Right lobe of liver (tissue), 4 donors: ENCODE measurements around the gene MTA1.

Experiments used
- CTCF ChIP-seq, 4 donors: fragments of 200-600 bp in 3 of 4; fragments of 450-650 bp in 1 of 4; IDR thresholded peaks; one replicate each; pipeline versions ENCODE4 v1.5.1 to v1.8.0; 2016 to 2022; ENCODE audit warnings: antibody characterized with exemption in 4 of 4, mild to moderate bottlenecking in 2 of 4
- POLR2A ChIP-seq: fragments of 450-650 bp; IDR thresholded peaks from one replicate; pipeline ENCODE4 v1.6.1; 2017; ENCODE audit warnings: antibody characterized with exemption, mild to moderate bottlenecking
- donor health status: DM: no; HTN: no; CAD: no.
- donor health status: DM: no; HTN: no; CAD: no.
- donor health status: DM: no; HTN: yes; CAD: no.

GRCh38 chr14:105409364-105409763 is 10.3 kb upstream of the MTA1 start:
- TF ChIP-seq CTCF (IDR thresholded peaks at IDR 0.05) (no peak), POLR2A (no peak)
